MCF 10A (cell line): ENCODE data around the gene MS4A15. TPM values are rescaled to one million over a fixed set of nuclear protein-coding genes. Genes with fewer than 3 reads are reported as not detected.

Source experiments
- BruUV-seq: library from RNA; stranded (reverse); fragments of 400-500 nt; replicated peaks from 2 replicates; lab custom pipeline; 2021; lab: Mats Ljungman, UMichigan
- CTCF ChIA-PET: fragments of 300-600 bp; sonication (Branson Sonifier 250); formaldehyde crosslinking; extraction: SDS; loops from one replicate; lab custom pipeline; 2021; ENCODE audit warnings: antibody characterized with exemption, inconsistent platforms; lab: Yijun Ruan, JAX
- POLR2A ChIA-PET: fragments of 300-600, 350-650 bp; sonication (Branson Sonifier 250); formaldehyde crosslinking; extraction: SDS; loops from one replicate; lab custom pipeline; 2020; ENCODE audit warnings: antibody characterized with exemption, inconsistent platforms; lab: Yijun Ruan, JAX
- DNase-seq: peaks from one replicate; pipeline ENCODE4 v3.0.0-alpha.2; 2018; ENCODE audit not compliant: unreplicated experiment
- H3K27ac Mint-ChIP-seq: one replicate; pipeline ENCODE4 v1.8.0; 2022; ENCODE audit warnings: mild to moderate bottlenecking, low read depth, mixed read lengths; ENCODE audit not compliant: unreplicated experiment
- H3K27me3 Mint-ChIP-seq: one replicate; pipeline ENCODE4 v1.8.0; 2022; ENCODE audit warnings: mixed read lengths; ENCODE audit not compliant: insufficient read depth, unreplicated experiment
- H3K36me3 Mint-ChIP-seq: one replicate; pipeline ENCODE4 v1.8.0; 2022; ENCODE audit warnings: mild to moderate bottlenecking, moderate library complexity, mixed read lengths; ENCODE audit not compliant: insufficient read depth, unreplicated experiment
- H3K4me1 Mint-ChIP-seq: one replicate; pipeline ENCODE4 v1.8.0; 2022; ENCODE audit warnings: mixed read lengths; ENCODE audit not compliant: insufficient read depth, unreplicated experiment
- H3K4me3 Mint-ChIP-seq: one replicate; pipeline ENCODE4 v1.8.0; 2022; ENCODE audit warnings: mild to moderate bottlenecking, moderate library complexity, mixed read lengths; ENCODE audit not compliant: unreplicated experiment
- H3K9me3 Mint-ChIP-seq: one replicate; pipeline ENCODE4 v1.8.0; 2022; ENCODE audit warnings: mixed read lengths; ENCODE audit not compliant: unreplicated experiment
- intact Hi-C: fragments of 100-400 bp; cut with micrococcal nuclease; formaldehyde crosslinking; loops from 2 replicates; pipeline ENCODE4 v1.14.1; 2022
- total RNA-seq: library from RNA; stranded (reverse); gene quantifications from 2 replicates; pipeline ENCODE4 v1.2.3, GENCODE V29; 2022
- TF ChIP-seq, protein P1 (sequence below): fragments of 200-600 bp; IDR thresholded peaks from one replicate; pipeline ENCODE4 v1.8.0; 2022; ENCODE audit warnings: antibody characterized with exemption, mild to moderate bottlenecking; ENCODE audit not compliant: unreplicated experiment

MS4A15 gene
- total RNA-seq, 1 experiment from 2014 or later, result not detected

- CTCF ChIA-PET, result interaction anchor here (0.6 to 7.0 kb wide), 5 partner anchors 8 to 500 kb away, joined by 3 to 72 read pairs (median 3); partner anchors contain the start of gene MS4A15
- DNase-seq, result no peak
- Mint-ChIP-seq H3K36me3 (no peaks in the 10 kb centered on the region), H3K9me3 (no peaks in the 10 kb centered on the region), H3K4me1 (no peaks in the 10 kb centered on the region), H3K27me3 (peaks cover 15% of the 10 kb centered on the region), H3K4me3 (no peak overlapping the region), H3K27ac (no peak overlapping the region)
- no TSS peak for BruUV-seq
- POLR2A ChIA-PET, result no interaction called here
- TF ChIP-seq, protein P1, sequence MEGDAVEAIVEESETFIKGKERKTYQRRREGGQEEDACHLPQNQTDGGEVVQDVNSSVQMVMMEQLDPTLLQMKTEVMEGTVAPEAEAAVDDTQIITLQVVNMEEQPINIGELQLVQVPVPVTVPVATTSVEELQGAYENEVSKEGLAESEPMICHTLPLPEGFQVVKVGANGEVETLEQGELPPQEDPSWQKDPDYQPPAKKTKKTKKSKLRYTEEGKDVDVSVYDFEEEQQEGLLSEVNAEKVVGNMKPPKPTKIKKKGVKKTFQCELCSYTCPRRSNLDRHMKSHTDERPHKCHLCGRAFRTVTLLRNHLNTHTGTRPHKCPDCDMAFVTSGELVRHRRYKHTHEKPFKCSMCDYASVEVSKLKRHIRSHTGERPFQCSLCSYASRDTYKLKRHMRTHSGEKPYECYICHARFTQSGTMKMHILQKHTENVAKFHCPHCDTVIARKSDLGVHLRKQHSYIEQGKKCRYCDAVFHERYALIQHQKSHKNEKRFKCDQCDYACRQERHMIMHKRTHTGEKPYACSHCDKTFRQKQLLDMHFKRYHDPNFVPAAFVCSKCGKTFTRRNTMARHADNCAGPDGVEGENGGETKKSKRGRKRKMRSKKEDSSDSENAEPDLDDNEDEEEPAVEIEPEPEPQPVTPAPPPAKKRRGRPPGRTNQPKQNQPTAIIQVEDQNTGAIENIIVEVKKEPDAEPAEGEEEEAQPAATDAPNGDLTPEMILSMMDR, result no peak
- intact Hi-C loops, result no loop called here
Observed at GRCh38 chr11:60764879-60765278, 8.2 kb downstream of the MS4A15 start.

- Mint-ChIP-seq H3K4me3 (no peak overlapping the region), H3K36me3 (no peaks in the 10 kb centered on the region), H3K27me3 (peaks cover 10% of the 10 kb centered on the region), H3K4me1 (no peaks in the 10 kb centered on the region), H3K9me3 (no peaks in the 10 kb centered on the region), H3K27ac (no peak overlapping the region)
- TF ChIP-seq, protein P1, result no peak
- CTCF ChIA-PET, result interaction anchor here (0.6 to 7.0 kb wide), 7 partner anchors 9 to 1228 kb away, joined by 3 to 72 read pairs (median 3); partner anchors contain the start of gene MS4A15
- POLR2A ChIA-PET, result no interaction called here
- no peak for DNase-seq
- intact Hi-C loops, result no loop called here
- BruUV-seq, result no TSS peak
Observed at GRCh38 chr11:60765355-60765754, 8.7 kb downstream of the MS4A15 start.

DNA sequence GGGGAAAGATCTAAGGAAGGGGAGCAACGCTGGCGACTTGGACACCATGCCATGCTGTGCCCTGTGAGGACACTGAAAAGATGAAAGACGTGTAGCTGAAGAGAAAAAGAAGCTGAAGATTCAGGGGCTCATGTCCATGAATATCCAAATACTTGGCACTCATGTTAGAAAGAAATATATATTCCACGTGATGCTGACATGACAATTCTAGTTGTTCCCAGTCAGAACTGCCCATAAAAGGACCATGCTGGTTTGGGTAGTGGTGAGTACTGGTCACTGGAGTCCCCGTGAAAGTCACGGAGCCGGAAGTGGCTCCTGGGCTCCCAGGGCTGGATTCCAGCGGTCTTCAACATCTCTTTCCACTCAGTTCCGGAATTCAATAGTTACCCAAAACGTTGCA is 9.9 kb downstream of the MS4A15 start:
- CTCF ChIA-PET, result interaction anchor here (1.0 to 7.0 kb wide), 2 partner anchors 8 to 10 kb away, joined by 4 to 72 read pairs; no protein-coding TSS in a partner anchor
- Mint-ChIP-seq H3K9me3 (no peaks in the 10 kb centered on the region), H3K4me3 (no peak overlapping the region), H3K27me3 (no peaks in the 10 kb centered on the region), H3K36me3 (no peaks in the 10 kb centered on the region), H3K27ac (no peak overlapping the region), H3K4me1 (no peaks in the 10 kb centered on the region)
- TF ChIP-seq, protein P1, result no peak
- no peak for DNase-seq
- intact Hi-C loops, result no loop called here
- BruUV-seq, result no TSS peak
- POLR2A ChIA-PET, result interaction anchor here (0.6 kb wide), 1 partner anchor 41 kb away, joined by 3 read pairs; no protein-coding TSS in a partner anchor

DNA sequence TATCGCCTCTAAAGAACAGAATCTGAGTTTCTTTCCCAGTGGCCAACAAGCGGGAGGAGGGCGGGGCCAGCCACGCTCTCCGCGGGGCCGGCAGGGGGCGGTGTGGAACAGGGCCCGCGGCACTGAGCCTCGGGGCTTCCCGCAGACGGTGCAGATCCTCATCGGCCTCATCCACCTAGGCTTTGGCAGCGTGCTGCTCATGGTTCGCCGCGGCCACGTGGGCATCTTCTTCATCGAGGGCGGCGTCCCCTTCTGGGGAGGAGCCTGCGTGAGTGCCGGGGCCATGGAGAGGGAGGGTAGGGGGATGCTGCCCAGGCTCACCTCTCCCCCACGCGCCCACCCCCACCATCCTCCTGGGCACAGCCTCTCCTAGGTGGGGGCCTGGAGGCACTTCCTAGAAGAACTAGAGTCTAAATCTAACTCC is 10.7 kb downstream of the MS4A15 start:
- ChIA-PET POLR2A (no interaction called here), CTCF (interaction anchor here (0.7 to 7.0 kb wide), 5 partner anchors 9 to 1866 kb away, joined by 3 to 72 read pairs (median 4); partner anchors contain the start of gene MS4A15)
- Mint-ChIP-seq H3K9me3 (no peaks in the 10 kb centered on the region), H3K4me1 (no peaks in the 10 kb centered on the region), H3K36me3 (no peaks in the 10 kb centered on the region), H3K27me3 (no peaks in the 10 kb centered on the region), H3K4me3 (no peak overlapping the region), H3K27ac (no peak overlapping the region)
- DNase-seq, result no peak
- TF ChIP-seq, protein P1, result no peak
- no TSS peak for BruUV-seq
- intact Hi-C loops, result no loop called here
